Measurements from ENCODE around the gene CYP4F3.

- TF ChIP-seq POLR2A (IDR thresholded peaks at IDR 0.05; ENCODE audit: low read depth) = no peak
- TF ChIP-seq CTCF (IDR thresholded peaks at IDR 0.05) = no peak
- TF ChIP-seq POLR2AphosphoS5 (IDR thresholded peaks at IDR 0.05) = no peak
- no peak for TF ChIP-seq EP300 (IDR thresholded peaks at IDR 0.05)
These were observed 26.0 kb upstream of the CYP4F3 start, which contains the start of gene CYP4F8 for GRCh38 chr19:15614507-15615379.

Measured in esophagus muscularis mucosa (tissue), 4 donors.